Testis (tissue), 2 donors: ENCODE measurements around the gene SVIL.
"Not testable (repeated sequence)": the region's sequence is repeated elsewhere in the genome, so short reads cannot be mapped to it uniquely, and the experiment has no call there.

ENCODE experiments used
- POLR2A ChIP-seq: fragments of 450-650 bp; IDR thresholded peaks from one replicate; pipeline ENCODE4 v1.6.1; 2017; ENCODE audit warnings: antibody characterized with exemption, mild to moderate bottlenecking, moderate library complexity
- TF ChIP-seq, protein P1 (sequence below), 3 experiments: fragments of 450-650 bp in 2 of 3; fragments of 200-600 bp in 1 of 3; sonication (generic) in 1 of 3; IDR thresholded peaks; one replicate each; pipeline ENCODE4 v1.5.1; 2016 to 2019; ENCODE audit warnings: antibody characterized with exemption in 3 of 3, mild to moderate bottlenecking in 2 of 3, moderate library complexity in 1 of 3

DNA sequence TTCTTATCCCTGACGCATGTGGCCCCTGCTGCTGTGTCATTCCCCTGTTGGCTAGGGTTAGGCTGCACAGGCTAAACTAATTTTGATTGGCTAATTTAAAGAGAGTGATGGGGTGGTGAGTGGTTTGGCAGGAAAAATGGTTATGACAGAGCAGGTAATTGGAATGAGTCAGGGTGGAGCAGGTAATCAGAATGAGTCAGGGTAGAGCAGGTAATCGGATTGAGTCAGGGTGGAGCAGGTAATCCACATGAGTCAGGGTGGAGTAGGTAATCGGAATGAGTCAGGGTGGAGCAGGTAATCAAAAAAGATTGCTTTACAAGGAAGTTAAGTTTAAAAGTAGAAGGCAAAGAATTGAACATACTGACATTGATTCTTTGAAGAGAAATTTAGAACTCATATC, 195.8 kb downstream of the SVIL start:
- TF ChIP-seq, protein P1, sequence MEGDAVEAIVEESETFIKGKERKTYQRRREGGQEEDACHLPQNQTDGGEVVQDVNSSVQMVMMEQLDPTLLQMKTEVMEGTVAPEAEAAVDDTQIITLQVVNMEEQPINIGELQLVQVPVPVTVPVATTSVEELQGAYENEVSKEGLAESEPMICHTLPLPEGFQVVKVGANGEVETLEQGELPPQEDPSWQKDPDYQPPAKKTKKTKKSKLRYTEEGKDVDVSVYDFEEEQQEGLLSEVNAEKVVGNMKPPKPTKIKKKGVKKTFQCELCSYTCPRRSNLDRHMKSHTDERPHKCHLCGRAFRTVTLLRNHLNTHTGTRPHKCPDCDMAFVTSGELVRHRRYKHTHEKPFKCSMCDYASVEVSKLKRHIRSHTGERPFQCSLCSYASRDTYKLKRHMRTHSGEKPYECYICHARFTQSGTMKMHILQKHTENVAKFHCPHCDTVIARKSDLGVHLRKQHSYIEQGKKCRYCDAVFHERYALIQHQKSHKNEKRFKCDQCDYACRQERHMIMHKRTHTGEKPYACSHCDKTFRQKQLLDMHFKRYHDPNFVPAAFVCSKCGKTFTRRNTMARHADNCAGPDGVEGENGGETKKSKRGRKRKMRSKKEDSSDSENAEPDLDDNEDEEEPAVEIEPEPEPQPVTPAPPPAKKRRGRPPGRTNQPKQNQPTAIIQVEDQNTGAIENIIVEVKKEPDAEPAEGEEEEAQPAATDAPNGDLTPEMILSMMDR (IDR thresholded peaks at IDR 0.05): not testable (repeated sequence)
- TF ChIP-seq POLR2A: not testable (repeated sequence)
